HG03095 (cell line): ENCODE results near the gene TMEM271.
"Not testable (repeated sequence)": the region's sequence is repeated elsewhere in the genome, so short reads cannot be mapped to it uniquely, and the experiment has no call there.

Source experiments
- ATAC-seq: cut with Tn5 transposase; IDR thresholded peaks from one replicate; pipeline ENCODE4 v1.9.1; 2021; ENCODE audit warnings: moderate library complexity; ENCODE audit not compliant: unreplicated experiment

TMEM271 gene

DNA sequence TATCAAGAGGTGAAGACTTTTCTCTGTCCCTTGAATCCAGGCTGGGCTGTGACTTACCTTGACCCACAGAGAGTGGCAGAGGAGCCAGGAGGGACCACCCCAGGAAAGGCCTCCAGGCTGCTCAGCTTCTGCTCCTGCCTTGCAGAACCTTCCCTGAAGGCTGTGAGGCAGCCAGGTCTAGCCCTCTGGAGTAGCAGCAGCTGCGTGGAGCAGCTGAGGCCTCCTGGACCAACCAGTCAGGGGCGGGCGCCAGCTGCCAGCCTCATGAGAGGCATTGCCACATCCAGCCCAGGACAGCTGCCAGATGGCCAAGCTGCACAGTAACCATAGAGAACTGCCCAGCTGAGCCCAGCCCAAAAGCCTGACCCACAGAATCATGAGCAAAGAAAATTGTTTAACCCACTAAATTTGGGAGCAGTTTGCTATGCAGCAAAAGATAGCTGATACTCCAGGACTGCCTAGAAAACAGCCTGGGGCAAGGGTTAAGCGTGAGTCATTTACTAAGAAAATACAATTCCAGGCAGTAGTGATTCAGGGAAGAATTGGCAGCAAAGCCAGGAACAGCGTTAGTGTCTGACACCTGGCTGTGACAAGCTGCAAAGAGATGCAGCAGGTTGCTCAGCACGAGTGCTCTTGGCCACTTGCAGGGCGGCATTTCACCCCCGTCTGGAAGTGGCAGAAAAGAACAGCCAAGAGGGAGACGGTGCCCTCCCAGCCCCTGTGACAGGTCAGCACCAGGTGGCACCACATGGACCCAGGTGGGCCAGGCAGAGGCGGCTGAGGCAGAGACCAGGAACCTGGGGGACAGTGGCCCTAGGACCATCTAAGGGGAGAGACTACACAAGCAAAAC, 34.5 kb upstream of the TMEM271 start:
- no peak for ATAC-seq

DNA sequence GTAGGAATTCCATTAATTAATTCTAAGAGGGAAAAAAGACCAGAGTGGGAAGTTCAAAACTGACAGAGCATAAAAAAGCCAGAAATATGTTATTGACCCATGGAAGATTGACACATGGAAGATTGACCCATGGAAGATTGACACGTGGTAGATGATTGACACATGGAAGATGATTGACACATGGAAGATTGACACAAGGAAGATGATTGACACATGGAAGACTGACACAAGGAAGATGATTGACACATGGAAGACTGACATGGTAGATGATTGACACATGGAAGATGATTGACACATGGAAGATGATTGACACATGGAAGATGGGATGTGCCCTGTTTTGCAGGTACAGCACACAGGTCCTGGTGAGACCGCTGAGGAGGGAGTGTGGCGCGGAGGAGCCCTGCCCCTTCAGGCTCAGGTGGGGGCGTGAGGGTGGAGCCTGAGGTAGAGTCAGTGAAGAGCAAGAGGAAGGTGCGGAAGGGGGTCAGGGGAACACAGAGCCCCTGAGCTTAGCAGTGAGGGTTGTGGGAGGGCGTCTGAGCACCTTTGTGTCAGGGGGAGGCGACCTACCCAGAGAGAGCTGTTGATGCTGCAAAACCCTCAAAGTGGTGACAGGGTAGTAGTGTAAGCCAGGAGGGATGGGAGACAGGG, 33.4 kb upstream of the TMEM271 start:
- no peak for ATAC-seq

DNA sequence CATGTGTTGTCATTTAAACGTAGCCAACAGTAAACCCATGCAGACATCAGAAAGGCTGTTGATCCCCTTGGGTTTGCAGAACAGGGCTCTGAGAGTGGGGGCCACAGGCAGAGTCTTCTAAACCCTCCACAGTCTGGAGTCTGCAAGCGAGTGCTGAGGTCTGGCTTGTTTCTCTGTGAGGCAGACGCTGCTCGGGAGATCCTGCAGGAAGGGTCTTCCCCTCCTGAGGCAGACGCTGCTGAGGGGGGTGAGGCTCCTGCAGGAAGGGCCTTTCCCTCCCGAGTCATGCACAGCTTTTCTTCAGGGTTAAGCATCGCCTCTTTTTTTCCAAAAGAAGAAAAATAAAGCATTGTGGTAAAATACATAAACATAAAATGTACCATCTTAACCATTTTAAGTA, 32.1 kb upstream of the TMEM271 start:
- no peak for ATAC-seq

DNA sequence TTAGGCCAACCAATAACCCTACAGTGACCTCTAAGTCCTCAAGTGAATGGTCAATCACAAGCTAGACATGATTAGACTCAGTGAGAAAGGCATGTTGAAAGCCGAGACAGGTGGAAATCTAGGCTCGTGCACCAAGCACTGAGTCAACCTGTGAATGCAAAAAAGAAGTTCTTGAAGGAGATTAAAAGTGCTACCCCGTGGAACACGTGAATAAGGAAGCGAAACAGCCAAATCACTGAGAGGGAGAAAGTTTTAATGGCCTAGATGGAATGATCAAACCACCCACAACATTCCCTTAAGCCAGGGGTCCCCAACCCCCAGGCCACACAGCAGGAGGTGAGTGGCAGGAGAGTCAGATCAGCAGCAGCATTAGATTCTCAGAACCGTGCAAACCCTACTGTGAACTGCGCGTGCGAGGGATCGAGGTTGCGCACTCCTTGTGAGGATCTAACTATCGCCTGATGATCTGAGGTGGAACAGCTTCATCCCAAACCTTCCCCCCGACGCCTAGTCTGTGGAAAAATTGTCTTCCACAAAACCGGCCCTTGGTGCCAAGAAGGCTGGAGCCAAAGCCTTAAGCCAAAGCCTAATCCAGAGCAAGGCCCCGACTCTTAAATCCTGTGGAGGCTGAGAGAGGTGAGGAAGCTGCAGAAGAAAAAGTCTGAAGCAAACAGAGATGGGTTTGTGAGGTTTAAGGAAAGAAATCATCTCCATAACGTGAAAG, 29.8 kb upstream of the TMEM271 start:
- ATAC-seq, result no peak

DNA sequence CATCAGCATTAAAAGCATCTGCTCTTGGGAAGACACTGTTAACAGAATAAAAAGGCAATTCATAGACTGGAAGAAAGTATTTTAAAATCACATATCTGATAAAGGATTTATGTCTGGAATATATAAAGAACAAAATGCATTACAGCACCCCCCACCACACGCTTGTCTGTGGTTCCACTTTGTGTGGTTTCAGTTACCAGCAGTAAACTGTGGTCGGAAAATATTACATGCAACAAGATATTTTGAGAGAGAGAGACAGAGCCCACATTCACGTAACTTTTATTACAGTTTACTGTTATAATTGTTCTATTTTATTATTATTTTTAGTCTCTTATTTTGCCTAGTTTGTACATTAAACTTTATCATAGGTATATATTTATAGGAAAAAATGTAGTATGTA, 28.0 kb upstream of the TMEM271 start:
- no peak for ATAC-seq

DNA sequence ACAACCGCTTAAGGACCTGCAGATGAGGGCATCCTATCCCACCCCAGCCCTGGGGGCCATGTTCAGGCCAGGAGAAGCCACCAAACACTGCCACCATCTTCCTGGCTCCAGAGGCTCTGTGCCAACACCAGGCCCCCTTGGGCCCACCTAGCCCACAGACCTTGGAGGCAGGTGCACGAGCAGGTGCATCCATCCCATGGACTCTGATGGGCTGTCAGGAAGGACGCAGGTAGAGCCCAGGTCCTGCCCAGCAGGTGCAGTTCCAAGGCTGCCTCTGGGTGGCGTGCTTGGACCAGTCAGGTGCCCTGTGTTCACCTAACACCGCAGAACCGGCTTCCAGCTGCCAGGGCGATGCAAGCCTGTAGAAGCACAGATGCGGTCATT, 26.5 kb upstream of the TMEM271 start:
- ATAC-seq, result no peak

DNA sequence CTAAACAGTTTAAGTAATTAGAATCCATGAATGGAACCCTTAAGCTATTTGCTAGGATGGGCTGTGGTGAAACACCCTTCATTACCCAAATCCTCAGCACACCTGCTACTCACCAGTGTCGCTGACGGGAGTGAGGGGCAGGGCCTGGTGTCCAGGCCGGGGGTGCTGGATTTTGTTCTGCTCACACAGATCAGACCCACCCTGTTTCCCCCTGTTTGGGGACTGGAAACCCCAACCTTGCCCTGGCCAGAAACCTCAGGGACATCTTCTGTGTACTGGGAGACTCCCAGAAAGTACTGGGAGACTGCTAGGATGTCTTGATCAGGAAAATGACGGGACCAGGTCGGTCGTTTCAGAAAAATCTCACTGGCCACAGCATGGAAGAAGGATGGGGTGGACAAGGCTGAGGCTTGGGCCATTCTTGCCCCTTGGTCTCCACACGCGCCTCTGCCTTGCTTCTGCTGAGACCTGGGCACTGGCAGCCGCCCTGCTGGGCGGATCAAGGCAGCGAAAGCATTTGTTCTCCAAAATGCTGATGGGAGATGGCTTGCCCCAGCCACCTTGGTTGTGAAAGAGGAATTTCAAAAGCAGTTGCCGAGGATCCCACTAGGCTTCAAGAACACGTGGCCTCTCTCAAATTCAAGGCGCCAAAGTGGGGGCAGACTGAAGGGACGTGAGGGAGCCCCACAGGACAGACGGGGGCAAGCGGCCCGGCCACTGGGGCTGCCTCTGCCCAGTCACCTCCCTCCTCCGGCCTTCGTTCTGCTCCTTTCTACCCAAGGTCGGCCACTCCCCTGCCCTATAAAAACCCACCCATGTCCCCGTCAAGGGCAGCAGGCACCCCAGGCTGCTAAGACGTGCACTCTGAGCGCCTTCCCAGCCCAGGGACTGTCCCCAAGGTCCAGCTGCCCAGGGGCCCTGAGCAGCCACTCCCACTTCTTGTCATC, 25.8 kb upstream of the TMEM271 start:
- ATAC-seq, result no peak

DNA sequence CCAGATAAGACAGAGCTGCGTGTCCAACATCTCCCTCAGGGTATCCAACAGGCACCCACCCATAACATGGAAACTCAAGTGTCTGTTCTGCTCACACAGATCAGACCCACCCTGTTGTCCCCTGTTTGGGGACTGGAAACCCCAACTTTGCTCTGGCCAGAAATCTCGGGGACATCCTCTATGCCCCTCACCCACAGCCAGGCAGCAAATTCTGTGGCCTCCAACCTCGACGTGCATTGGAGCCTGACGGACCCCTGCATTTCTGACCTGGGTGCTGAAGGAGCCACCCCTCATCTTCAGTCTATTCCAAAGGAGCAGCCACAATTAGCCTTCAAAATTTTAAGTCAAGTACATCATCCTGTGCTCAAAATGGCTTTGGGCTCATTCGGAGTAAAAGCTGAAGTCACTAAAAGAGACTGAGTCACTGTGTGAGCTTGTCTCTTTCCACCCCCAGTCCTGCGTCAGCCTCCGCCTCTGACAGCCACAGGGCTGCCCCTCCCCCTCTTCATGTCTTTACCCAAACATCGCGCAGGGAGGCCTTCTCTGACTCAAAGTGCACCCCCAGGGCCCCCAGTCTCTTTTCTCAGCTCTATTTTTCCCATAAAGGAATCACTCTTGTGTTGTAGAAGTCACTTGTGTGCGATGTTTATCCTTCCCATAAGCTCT, 24.9 kb upstream of the TMEM271 start:
- no peak for ATAC-seq

DNA sequence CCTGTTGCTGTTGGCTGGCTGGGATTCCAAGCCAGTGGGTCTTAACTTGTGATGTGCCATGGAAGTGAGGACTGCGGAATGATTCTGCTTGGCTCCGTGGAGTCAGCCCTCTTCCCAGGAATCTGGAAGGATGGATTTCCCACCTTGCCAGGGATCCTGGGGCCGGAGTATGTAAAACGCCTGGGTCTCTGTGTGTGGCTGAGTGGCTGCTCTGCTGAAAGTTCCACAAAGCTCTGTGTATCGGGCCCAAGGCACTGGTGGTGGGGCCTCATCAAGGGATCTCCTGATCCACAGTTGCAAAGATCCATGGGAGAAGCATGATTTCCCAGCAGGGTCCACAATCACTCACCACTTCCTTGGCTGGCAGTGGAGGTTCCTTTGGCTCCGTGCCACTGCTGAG, 24.1 kb upstream of the TMEM271 start:
- ATAC-seq, result no peak

DNA sequence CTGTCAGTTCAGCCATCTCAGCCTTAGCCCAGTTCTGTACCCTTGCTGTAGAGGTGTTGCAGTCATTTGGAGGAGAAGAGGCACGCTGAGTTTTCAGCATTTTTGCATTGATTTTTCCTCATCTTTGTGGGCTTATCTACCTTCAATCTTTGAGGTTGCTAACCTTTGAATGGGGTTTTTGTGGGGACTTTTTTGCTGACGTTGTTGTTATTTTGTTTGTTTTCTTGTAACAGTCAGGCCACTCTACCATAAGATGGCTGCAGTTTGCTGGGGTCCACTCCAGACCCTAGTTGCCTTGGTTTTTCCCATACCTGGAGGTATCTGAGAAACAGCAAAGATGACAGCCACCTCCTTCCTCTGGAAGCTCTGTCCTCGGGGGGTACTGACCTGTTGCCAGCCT, 22.8 kb upstream of the TMEM271 start:
- no peak for ATAC-seq

DNA sequence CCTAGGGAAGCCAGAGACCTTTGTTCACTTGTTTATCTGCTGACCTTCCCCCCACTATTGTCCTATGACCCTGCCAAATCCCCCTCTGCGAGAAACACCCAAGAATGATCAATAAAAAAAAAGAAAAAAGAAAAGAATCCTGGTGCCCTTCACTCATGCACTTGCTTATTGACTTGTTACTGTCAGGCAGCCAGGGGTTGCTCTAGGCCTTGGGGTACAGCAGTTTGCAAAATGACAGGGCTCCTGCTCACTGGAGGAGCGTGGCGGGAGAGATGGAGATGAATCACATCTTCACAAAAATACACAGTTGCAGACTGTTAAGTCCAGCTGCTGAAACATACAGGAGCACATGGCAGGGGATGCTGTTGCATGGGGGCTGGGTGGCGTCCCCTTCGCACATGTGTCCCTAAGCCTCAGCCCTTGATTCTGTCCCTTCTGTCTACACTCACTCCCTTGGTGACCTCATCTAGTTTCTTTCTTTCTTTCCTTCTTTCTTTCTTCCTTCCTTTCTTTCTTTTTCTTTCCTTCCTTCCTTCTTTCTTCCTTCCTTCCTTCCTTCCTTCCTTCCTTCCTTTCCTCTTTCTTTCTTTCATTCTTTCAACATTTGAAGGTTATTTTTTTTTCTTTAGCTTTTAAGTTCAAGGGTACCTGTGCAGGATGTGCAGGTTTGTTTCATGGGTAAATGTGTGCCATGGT, 16.9 kb upstream of the TMEM271 start:
- no peak for ATAC-seq

DNA sequence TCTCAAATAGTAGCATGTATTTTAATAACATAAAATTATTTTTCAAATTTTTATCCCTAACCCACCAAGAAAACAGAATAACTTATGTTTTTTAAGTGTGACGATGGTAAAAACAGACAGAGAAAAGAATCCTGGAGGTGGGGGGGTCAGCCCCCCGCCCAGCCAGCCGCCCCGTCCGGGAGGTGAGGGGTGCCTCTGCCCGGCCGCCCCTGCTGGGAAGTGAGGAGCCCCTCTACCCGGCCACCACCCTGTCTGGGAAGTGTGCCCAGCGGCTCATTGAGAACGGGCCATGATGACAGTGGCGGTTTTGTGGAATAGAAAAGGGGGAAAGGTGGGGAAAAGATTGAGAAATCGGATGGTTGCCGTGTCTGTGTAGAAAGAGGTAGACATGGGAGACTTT, 16.1 kb upstream of the TMEM271 start:
- ATAC-seq, result not testable (repeated sequence)

DNA sequence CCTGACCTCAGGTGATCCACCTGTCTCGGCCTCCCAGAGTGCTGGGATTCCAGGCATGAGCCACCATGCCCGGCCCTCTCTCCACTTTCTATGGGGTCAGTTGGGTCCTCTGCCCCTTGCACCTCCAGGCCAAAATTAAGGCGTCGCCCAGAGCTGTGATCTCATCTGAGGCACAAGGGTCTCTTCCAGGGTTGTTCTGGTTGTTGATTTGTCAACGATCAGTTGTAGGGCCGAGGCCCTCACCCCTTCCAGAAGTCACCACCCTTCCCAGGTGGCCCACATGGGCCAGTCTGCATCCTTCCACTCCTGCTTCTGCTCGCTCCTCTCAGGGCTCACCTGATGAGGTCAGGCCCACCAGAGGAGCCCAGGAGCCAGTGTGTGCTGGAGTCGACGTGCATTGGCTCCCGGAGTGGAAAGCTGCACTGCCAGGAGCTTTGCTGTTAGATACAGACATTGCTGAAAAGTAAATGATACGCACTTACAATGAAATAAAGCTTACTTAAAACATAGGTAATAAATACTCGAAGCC, 14.3 kb upstream of the TMEM271 start:
- no peak for ATAC-seq

DNA sequence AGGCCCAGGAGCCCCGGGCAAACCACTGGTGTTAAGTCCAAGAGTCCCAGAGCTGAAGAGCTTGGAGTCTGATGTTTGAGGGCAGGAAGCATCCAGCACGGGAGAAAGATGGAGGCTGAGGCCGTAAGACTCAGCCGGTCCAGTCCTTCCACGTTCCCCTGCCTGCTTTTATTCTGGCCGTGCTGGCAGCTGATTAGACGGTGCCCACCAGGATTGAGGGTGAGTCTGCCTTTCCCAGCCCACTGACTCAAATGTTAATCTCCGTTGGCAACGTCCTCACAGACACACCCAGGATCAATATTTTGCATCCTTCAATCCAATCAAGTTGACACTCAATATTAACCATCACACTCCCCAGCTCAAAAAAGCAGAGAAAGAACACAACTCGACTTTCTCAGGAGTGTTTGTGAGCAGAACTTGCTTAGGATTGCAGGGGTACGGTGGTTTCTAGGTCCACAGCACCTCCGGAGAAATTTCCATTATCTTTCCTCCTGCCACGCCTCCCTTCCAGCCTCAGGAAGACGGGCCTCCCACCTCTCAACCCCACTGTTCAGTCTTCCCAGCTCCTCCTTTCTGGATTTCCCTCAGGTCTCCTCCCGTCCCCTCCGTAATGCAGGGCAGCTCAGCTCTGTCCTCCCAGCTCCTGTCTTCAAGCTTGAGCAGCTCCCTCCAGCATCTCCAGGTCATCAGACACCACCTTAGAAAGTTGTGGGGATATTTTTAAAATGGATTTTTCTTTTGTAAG, 13.3 kb upstream of the TMEM271 start:
- ATAC-seq, result no peak

DNA sequence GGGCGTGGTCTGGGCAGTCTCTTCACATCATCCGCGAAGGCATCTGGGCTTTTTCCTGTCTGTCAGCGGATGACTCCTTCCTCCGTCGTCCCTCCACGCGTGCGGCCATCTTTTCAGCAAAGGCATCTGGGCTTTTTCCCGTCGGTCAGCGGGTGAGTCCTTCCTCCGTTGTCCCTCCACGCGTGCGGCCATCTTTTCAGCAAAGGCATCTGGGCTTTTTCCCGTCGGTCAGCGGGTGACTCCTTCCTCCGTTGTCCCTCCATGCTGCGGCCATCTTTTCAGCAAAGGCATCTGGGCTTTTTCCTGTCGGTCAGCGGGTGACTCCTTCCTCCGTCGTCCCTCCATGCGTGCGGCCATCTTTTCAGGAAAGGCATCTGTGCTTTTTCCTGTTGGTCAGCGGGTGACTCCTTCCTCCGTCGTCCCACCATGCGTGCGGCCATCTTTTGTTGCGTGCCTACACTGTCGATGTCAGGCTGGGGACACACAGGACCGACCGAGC, 12.3 kb upstream of the TMEM271 start:
- no peak for ATAC-seq

DNA sequence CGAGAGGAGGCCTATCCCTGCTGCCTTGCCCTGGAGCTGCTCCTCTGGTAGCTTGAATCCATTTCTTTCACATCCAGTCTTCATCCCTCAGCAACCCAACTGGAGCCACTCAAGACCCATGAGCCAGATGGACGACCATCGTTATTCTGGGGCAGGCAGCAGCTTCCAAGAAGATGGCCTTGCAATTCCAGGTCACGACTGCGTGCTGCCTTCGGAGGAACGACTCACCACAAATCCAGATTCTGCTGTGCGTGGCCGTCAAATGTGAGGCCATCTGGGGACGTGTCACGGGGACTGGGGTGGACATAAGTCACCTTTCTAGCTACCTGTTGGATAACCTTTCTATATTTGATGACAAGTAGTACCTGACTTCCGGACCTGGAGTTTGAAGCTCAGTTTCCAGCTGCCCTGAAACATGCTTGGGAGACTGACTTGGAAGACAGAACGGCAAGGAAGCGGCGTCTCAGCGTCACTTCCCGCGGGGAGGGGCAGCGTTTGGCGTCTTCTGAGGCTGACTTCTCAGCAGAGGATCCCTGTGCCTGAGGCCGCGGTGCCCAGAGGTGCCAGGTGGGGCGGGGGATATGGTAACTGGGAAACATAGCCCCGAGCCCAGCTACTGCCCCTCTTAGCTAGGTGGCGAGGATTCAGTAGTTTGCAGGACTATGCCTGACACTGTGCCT, 11.7 kb upstream of the TMEM271 start:
- no peak for ATAC-seq

DNA sequence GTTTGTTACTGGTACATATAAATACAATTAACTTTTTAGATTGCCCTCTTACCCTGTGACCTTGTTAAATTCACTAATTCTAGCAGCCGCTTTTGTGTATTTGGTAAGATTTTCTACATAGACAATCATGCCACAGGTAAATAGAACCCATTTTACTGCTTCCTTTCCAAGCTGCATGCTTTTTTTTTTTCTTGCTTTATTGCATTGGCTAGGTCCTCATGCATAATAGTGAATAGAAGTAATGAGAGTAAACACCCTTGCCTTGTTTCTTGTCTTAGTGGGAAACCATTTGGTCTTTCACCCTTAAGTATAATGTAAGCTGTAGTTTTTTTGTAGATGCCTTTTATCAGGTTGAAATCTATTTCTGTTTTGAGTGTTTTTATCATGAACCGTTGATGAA, 7.7 kb upstream of the TMEM271 start:
- ATAC-seq, result no peak

DNA sequence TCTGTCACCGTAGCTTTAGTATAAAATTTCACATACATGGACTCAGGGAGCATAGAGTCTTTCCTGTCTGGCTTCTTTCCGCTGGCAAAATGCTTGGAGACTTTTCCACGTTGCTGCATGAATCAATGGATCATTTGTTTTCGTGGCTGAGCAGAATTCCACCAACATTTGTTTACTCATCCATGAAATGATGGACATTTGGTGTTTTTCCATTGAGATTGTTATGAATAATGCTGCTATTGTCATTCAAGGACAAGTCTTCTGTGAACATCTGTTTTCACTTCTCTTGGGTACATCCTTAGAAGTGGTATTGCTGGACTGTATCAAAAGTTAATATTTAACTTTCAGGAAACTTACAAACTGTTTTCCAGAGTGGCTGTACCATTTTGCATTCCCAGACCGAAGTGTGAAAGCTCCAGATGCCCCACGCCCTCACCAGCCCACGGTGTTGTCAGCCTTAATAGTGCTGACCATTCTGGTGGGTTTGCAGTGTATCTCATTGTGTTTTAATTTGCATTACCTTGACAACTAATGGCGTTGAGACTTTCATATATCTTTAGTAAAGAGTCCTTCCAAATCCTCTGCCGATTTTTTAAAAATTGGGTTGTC, 5.8 kb upstream of the TMEM271 start:
- no peak for ATAC-seq
